K562 (cell line): ENCODE data around the gene APBB2. TPM values are rescaled to one million over a fixed set of nuclear protein-coding genes. Genes with fewer than 3 reads are reported as not detected.
A peak's percentile ranks its signal among the peaks of the same experiment; 100 is the strongest.

Experiments used
- ATAC-seq: fragments of 200-7000 bp; cut with Tn5 transposase; 3 replicates; pipeline ENCODE4 v1.9.1; 2020; ENCODE audit warnings: moderate library complexity
- BruUV-seq: library from RNA; stranded (reverse); fragments of 400-500 nt; replicated peaks from 2 replicates; lab custom pipeline; 2021; lab: Mats Ljungman, UMichigan
- CTCF ChIA-PET: fragments of 300-600 bp; formaldehyde crosslinking; extraction: SDS; loops from one replicate; lab custom pipeline; 2021; ENCODE audit warnings: low intra/inter-chr PET ratio; lab: Yijun Ruan, JAX
- POLR2A ChIA-PET: fragments of 300-600, 350-650 bp; sonication (Branson Sonifier 250); formaldehyde crosslinking; extraction: SDS; loops from one replicate; lab custom pipeline; 2021; ENCODE audit warnings: antibody characterized with exemption, inconsistent platforms; lab: Yijun Ruan, JAX
- DNase-seq, 4 experiments: peaks; one replicate each; pipeline versions ENCODE4 v3.0.0 to v3.0.0-alpha.2; 2011 to 2018; ENCODE audit warnings: low spot score in 3 of 4, mixed read lengths in 3 of 4; ENCODE audit errors: extremely low read depth in 1 of 4
- FAIRE-seq: peaks from 2 replicates; lab custom pipeline; 2011; peaks lifted over from hg19 to GRCh38; lab: Jason Lieb, UNC
- H2AFZ ChIP-seq: 2 replicates; pipeline ENCODE4 v1.6.0; 2011; ENCODE audit warnings: low read depth, low read length, control low read depth, inconsistent platforms
- H3K27ac ChIP-seq: fragments of 200-600 bp; 3 replicates; pipeline ENCODE4 v1.8.0; 2011; ENCODE audit warnings: low read depth, mild to moderate bottlenecking, control low read depth, inconsistent platforms, low read length, moderate library complexity, mixed read lengths; ENCODE audit errors: extremely low read depth
- H3K27me3 ChIP-seq, 2 experiments: fragments of 300-600 bp in 1 of 2; 2 replicates in 1 of 2; 3 replicates in 1 of 2; pipeline versions ENCODE4 v1.6.0 to v1.8.0; 2011; ENCODE audit warnings: inconsistent platforms in 2 of 2, low read length in 2 of 2, mild to moderate bottlenecking in 1 of 2, mixed read lengths in 1 of 2, moderate library complexity in 1 of 2; ENCODE audit not compliant: control insufficient read depth in 2 of 2, insufficient read depth in 2 of 2
- H3K36me3 ChIP-seq: fragments of 300-600 bp; 3 replicates; pipeline ENCODE4 v1.8.0; 2011; ENCODE audit warnings: mild to moderate bottlenecking, low read length, inconsistent platforms; ENCODE audit not compliant: control insufficient read depth, insufficient read depth
- H3K4me1 ChIP-seq, 2 experiments: fragments of 200-600 bp in 1 of 2; replicated peaks in 1 of 2; 2 replicates in 1 of 2; 3 replicates in 1 of 2; pipeline versions ENCODE4 v1.5.1 to v1.8.0; 2011; ENCODE audit warnings: inconsistent platforms in 2 of 2, low read length in 2 of 2, mild to moderate bottlenecking in 1 of 2, mixed read lengths in 1 of 2, moderate library complexity in 1 of 2; ENCODE audit not compliant: control insufficient read depth in 2 of 2, insufficient read depth in 2 of 2
- H3K4me2 ChIP-seq: 2 replicates; pipeline ENCODE4 v1.6.1; 2011; ENCODE audit warnings: low read length, control low read depth, inconsistent platforms, mixed read lengths; ENCODE audit not compliant: insufficient read depth
- H3K4me3 ChIP-seq: fragments of 200-600 bp; sonication (generic), shearing (Covaris generic); 2 replicates; pipeline ENCODE4 v1.5.1; 2016; ENCODE audit warnings: control low read depth, inconsistent platforms
- H3K79me2 ChIP-seq: fragments of 200-600 bp; 3 replicates; pipeline ENCODE4 v1.8.0; 2011; ENCODE audit warnings: low read length, inconsistent platforms; ENCODE audit not compliant: control insufficient read depth, insufficient read depth
- H3K9ac ChIP-seq, 2 experiments: 2 replicates each; pipeline versions ENCODE4 v1.6.0 to v1.6.1; 2011; ENCODE audit warnings: low read depth in 2 of 2, low read length in 2 of 2, control low read depth in 1 of 2, inconsistent platforms in 1 of 2, mild to moderate bottlenecking in 1 of 2, mixed read lengths in 1 of 2; ENCODE audit not compliant: insufficient read depth in 1 of 2
- H3K9me1 ChIP-seq: one replicate; pipeline ENCODE4 v1.6.0; 2011; ENCODE audit warnings: inconsistent platforms, mild to moderate bottlenecking, low read length, moderate library complexity; ENCODE audit not compliant: control insufficient read depth, insufficient read depth
- H3K9me3 ChIP-seq: replicated peaks from 2 replicates; pipeline ENCODE4 v1.5.1; 2011; ENCODE audit warnings: low read depth, low read length, inconsistent platforms; ENCODE audit not compliant: control insufficient read depth, insufficient read depth
- H4K20me1 ChIP-seq: replicated peaks from 2 replicates; pipeline ENCODE4 v1.6.1; 2011; ENCODE audit warnings: low read length, inconsistent platforms, mixed read lengths; ENCODE audit not compliant: control insufficient read depth, insufficient read depth
- CBX2 ChIP-seq: fragments of 200-600 bp; sonication (generic); IDR thresholded peaks from one replicate; pipeline ENCODE4 v1.6.1; 2012; ENCODE audit warnings: mild to moderate bottlenecking, low read length, inconsistent platforms; ENCODE audit not compliant: insufficient read depth, poor library complexity, severe bottlenecking
- CXXC5 ChIP-seq: fragments of 250-450 bp; sonication (Bioruptor Pico); IDR thresholded peaks from 2 replicates; pipeline ENCODE4 v1.8.0; 2022; ENCODE audit warnings: inconsistent platforms, mild to moderate bottlenecking, moderate library complexity
- L3MBTL2 ChIP-seq: fragments of 450-650 bp; IDR thresholded peaks from 2 replicates; pipeline ENCODE4 v1.6.1; 2016; ENCODE audit warnings: mild to moderate bottlenecking, moderate library complexity
- LARP7 ChIP-seq: fragments of 450-650 bp; IDR thresholded peaks from 2 replicates; pipeline ENCODE4 v1.6.1; 2016
- LCOR ChIP-seq: sonication (generic); formaldehyde crosslinking; IDR thresholded peaks from 2 replicates; pipeline ENCODE4 v1.8.0; 2022; ENCODE audit warnings: mild to moderate bottlenecking, missing genetic modification reagents
- MEF2A ChIP-seq: IDR thresholded peaks from 2 replicates; pipeline ENCODE4 v1.6.1; 2011; ENCODE audit warnings: low read depth, mild to moderate bottlenecking, low read length, moderate library complexity; ENCODE audit not compliant: control insufficient read depth
- TCF15 ChIP-seq: fragments of 250-450 bp; sonication (Bioruptor Pico); IDR thresholded peaks from 2 replicates; pipeline ENCODE4 v1.8.0; 2022; ENCODE audit warnings: moderate library complexity, mild to moderate bottlenecking, inconsistent platforms
- ZSCAN32 ChIP-seq: fragments of 450-650 bp; formaldehyde crosslinking; IDR thresholded peaks from 2 replicates; pipeline ENCODE4 v1.4.0; 2020; ENCODE audit warnings: mild to moderate bottlenecking, moderate library complexity
- WGBS: fragments of 100-300 bp; shearing (Covaris generic); methylation state at CpG from one replicate; pipeline ENCODE4 v1.1.6; 2016; ENCODE audit warnings: low coverage, mixed read lengths; ENCODE audit not compliant: insufficient coverage; ENCODE audit errors: missing lambda C conversion rate; 5-methylcytosine and 5-hydroxymethylcytosine counted together
- in situ Hi-C: fragments of 300-500 bp; cut with MboI; formaldehyde crosslinking; loops from 4 replicates; pipeline ENCODE4 v1.15.0; 2018; ENCODE audit warnings: inconsistent platforms, mixed read lengths
- intact Hi-C: fragments of 100-400 bp; cut with micrococcal nuclease; formaldehyde crosslinking; loops from 2 replicates; pipeline ENCODE4 v1.14.2; 2022
- polyA plus RNA-seq, 8 experiments: library from polyadenylated mRNA; depleted of rRNA in 4 of 8; stranded (reverse) in 5 of 8; unstranded in 3 of 8; fragments of >200 nt; fragmentation: Nextera tagmentation in 2 of 8; fragmentation: Illumina TruSeq in 1 of 8; extraction: Ambion mirVana in 2 of 8; extraction: Trizol in 1 of 8; gene quantifications; 2 replicates each; pipeline versions ENCODE4 v1.2.1 to v1.2.3, GENCODE V29; 2011 to 2014; ENCODE audit warnings: inconsistent platforms in 1 of 8, missing spikeins in 1 of 8
- total RNA-seq, 7 experiments: library from RNA; depleted of rRNA in 6 of 7; stranded (reverse); fragments of >200 nt in 6 of 7; fragmentation: Illumina TruSeq in 2 of 7; extraction: Trizol in 2 of 7; gene quantifications; 2 replicates each; pipeline versions ENCODE4 v1.2.1 to v1.2.3, GENCODE V29; 2011 to 2021; ENCODE audit warnings: low replicate concordance in 1 of 7
- TF ChIP-seq, protein P1 (sequence below): sonication (generic); formaldehyde crosslinking; IDR thresholded peaks from 2 replicates; pipeline ENCODE4 v1.8.0; 2022; ENCODE audit warnings: missing genetic modification reagents, mild to moderate bottlenecking, borderline replicate concordance
- TF ChIP-seq, protein P2 (sequence below): fragments of 450-650 bp; IDR thresholded peaks from 2 replicates; pipeline ENCODE4 v1.6.1; 2017; ENCODE audit warnings: antibody characterized with exemption, mild to moderate bottlenecking
- TF ChIP-seq, protein P3 (sequence below): sonication (generic); formaldehyde crosslinking; IDR thresholded peaks from 2 replicates; pipeline ENCODE4 v1.5.0; 2020; ENCODE audit warnings: missing genetic modification reagents
- TF ChIP-seq, protein P4 (sequence below): fragments of 450-650 bp; formaldehyde crosslinking; IDR thresholded peaks from 2 replicates; pipeline ENCODE4 v1.4.0; 2022; ENCODE audit warnings: missing genetic modification characterization

Gene APBB2
- total and polyA plus RNA-seq, 9 of the 15 experiments (the other 6 are each of a cell fraction or from before 2014, with no cell fraction given): 0.08 to 2.1 (median 1.4) TPM

- TF ChIP-seq, protein P1, sequence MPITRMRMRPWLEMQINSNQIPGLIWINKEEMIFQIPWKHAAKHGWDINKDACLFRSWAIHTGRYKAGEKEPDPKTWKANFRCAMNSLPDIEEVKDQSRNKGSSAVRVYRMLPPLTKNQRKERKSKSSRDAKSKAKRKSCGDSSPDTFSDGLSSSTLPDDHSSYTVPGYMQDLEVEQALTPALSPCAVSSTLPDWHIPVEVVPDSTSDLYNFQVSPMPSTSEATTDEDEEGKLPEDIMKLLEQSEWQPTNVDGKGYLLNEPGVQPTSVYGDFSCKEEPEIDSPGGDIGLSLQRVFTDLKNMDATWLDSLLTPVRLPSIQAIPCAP (CRISPR knock-in tag): no peak
- TF ChIP-seq L3MBTL2 (peak; percentile 45; the same call in 1 of the 2 replicates), CXXC5 (CRISPR knock-in tag) (peak; percentile 52; the same call in 1 of the 2 replicates)
Measured at GRCh38 chr4:41216294-41217019, 2.1 kb upstream of the APBB2 start (continued).

DNA sequence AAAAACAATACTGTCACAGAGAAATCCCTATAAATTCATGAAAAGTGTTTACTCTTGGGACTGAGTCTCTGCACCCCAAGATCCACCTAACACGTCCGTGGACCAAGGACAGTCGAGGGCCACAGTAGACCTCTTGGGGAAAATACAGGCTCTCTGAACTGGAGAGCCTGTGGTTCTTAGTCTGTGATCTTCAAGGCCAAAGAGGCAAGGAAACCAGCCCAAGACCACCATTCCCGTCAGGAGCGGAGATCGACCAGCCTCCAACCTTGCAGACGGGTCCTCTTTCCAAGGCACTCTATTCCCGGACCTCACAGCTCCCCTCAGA, 1.6 kb upstream of the APBB2 start:
- POLR2A ChIA-PET: no interaction called here
- no peak overlapping the region for H3K4me3 ChIP-seq
- H4K20me1 ChIP-seq: no peaks in the 10 kb centered on the region
- H3K9me1 ChIP-seq: no peaks in the 10 kb centered on the region
- H3K27ac ChIP-seq: no peak overlapping the region
- in situ Hi-C loops: loop anchor here (10.0 kb wide), 1 partner anchor 241 kb away; no protein-coding TSS in a partner anchor
- CTCF ChIA-PET: interaction anchor here (0.9 kb wide), 1 partner anchor 288 kb away, joined by 3 read pairs; no protein-coding TSS in a partner anchor
- H3K9ac ChIP-seq: no peak overlapping the region
- WGBS: 27% methylated on average over 8 of the region's 8 CpGs
- intact Hi-C loops: loop anchor here (2.0 kb wide), 2 partner anchors 239 to 289 kb away; no protein-coding TSS in a partner anchor
- no peaks in the 10 kb centered on the region for H3K79me2 ChIP-seq
- FAIRE-seq (no peak), DNase-seq (no peak)
- no peaks in the 10 kb centered on the region for H3K9me3 ChIP-seq
- peak overlapping the region; percentile 29 for H3K4me2 ChIP-seq
- no peak for TF ChIP-seq ZSCAN32 (CRISPR knock-in tag)
- no peak for TF ChIP-seq MEF2A
- TF ChIP-seq, protein P2, sequence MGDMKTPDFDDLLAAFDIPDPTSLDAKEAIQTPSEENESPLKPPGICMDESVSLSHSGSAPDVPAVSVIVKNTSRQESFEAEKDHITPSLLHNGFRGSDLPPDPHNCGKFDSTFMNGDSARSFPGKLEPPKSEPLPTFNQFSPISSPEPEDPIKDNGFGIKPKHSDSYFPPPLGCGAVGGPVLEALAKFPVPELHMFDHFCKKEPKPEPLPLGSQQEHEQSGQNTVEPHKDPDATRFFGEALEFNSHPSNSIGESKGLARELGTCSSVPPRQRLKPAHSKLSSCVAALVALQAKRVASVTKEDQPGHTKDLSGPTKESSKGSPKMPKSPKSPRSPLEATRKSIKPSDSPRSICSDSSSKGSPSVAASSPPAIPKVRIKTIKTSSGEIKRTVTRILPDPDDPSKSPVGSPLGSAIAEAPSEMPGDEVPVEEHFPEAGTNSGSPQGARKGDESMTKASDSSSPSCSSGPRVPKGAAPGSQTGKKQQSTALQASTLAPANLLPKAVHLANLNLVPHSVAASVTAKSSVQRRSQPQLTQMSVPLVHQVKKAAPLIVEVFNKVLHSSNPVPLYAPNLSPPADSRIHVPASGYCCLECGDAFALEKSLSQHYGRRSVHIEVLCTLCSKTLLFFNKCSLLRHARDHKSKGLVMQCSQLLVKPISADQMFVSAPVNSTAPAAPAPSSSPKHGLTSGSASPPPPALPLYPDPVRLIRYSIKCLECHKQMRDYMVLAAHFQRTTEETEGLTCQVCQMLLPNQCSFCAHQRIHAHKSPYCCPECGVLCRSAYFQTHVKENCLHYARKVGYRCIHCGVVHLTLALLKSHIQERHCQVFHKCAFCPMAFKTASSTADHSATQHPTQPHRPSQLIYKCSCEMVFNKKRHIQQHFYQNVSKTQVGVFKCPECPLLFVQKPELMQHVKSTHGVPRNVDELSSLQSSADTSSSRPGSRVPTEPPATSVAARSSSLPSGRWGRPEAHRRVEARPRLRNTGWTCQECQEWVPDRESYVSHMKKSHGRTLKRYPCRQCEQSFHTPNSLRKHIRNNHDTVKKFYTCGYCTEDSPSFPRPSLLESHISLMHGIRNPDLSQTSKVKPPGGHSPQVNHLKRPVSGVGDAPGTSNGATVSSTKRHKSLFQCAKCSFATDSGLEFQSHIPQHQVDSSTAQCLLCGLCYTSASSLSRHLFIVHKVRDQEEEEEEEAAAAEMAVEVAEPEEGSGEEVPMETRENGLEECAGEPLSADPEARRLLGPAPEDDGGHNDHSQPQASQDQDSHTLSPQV: no peak
- TF ChIP-seq LCOR (CRISPR knock-in tag): no peak
- TF ChIP-seq TCF15 (CRISPR knock-in tag): no peak
- TF ChIP-seq CBX2: no peak
- TF ChIP-seq, protein P3, sequence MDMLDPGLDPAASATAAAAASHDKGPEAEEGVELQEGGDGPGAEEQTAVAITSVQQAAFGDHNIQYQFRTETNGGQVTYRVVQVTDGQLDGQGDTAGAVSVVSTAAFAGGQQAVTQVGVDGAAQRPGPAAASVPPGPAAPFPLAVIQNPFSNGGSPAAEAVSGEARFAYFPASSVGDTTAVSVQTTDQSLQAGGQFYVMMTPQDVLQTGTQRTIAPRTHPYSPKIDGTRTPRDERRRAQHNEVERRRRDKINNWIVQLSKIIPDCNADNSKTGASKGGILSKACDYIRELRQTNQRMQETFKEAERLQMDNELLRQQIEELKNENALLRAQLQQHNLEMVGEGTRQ (CRISPR knock-in tag): no peak
- TF ChIP-seq LARP7: no peak
- TF ChIP-seq, protein P4, sequence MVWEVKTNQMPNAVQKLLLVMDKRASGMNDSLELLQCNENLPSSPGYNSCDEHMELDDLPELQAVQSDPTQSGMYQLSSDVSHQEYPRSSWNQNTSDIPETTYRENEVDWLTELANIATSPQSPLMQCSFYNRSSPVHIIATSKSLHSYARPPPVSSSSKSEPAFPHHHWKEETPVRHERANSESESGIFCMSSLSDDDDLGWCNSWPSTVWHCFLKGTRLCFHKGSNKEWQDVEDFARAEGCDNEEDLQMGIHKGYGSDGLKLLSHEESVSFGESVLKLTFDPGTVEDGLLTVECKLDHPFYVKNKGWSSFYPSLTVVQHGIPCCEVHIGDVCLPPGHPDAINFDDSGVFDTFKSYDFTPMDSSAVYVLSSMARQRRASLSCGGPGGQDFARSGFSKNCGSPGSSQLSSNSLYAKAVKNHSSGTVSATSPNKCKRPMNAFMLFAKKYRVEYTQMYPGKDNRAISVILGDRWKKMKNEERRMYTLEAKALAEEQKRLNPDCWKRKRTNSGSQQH (CRISPR knock-in tag): no peak
- TF ChIP-seq, all 486 proteins: peak for 0
- H3K36me3 ChIP-seq: no peaks in the 10 kb centered on the region
- peaks cover 0 to 12% of the 10 kb centered on the region in 2 experiments; a peak in 2 of 5 replicates for H3K4me1 ChIP-seq
- H2AFZ ChIP-seq: peak overlapping the region; percentile 79
- H3K27me3 ChIP-seq: peaks cover 11 to 12% of the 10 kb centered on the region in 2 experiments; a peak in 4 of 5 replicates
- BruUV-seq: no TSS peak
- ATAC-seq: no peak
